ENCODE data around the gene SPINK6.

Gene SPINK6, protein sequence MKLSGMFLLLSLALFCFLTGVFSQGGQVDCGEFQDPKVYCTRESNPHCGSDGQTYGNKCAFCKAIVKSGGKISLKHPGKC

DNA sequence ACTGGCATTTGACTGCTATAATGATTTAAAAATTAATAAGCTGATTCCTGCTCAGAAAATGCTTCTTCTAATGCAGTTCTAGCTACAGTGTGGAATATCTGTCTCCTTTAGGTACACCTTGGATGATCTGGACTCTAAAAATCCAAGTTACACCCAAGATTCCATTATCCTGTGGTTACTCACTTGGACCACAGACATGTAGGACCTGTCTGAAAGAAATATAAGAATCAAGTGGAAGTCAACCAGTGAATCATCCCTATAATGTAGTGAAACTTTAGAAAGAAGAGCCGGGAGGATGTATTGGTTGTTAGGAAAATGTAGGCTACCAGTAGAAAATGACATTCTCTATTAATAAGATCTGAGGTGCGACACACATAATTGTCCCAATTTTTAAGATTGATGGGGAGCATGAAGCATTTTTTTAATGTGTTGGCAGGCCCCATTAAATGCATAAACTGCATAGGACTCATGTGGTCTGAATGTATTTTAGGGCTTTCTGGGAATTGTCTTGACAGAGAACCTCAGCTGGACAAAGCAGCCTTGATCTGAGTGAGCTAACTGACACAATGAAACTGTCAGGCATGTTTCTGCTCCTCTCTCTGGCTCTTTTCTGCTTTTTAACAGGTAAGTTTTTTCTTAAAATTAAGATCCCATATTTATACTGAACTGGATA lies at the start of gene SPINK6:
Gene SPINK6, plus strand, starts transcription at position 512 of the 673 bp plus-strand sequence. Its CDS starts 55 bp downstream, at position 567.
- DNase-seq (ENCODE audit: low spot score): peak; percentile 36

GRCh38 chr5:148156609-148157008 lies 46.2 kb upstream of the SPINK6 start:
- DNase-seq (ENCODE audit: low spot score): no peak

- DNase-seq (ENCODE audit: low spot score): no peak
Measured at GRCh38 chr5:148162038-148162437, 40.8 kb upstream of the SPINK6 start.

DNA sequence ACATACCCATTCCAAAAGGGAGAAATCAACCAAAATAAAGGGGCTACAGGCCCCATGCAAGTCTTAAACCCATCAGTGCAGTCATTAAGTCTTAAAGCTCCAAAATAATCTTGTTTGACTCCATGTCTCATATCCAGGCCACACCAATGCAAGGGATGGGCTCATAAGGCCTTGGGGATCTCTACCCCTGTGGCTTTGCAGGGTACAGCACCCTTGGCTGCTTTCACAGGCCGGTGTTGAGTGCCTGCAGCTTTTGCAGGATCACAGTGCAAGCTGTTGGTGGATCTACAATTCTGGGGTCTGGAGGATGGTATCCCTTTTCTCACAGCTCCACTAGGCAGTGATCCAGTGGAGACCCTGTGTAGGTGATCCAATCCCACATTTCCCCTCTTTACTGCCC lies 39.5 kb upstream of the SPINK6 start:
- DNase-seq (ENCODE audit: low spot score): no peak

- DNase-seq (ENCODE audit: low spot score): no peak
Measured at GRCh38 chr5:148166550-148167283, 36.1 kb upstream of the SPINK6 start.

DNA sequence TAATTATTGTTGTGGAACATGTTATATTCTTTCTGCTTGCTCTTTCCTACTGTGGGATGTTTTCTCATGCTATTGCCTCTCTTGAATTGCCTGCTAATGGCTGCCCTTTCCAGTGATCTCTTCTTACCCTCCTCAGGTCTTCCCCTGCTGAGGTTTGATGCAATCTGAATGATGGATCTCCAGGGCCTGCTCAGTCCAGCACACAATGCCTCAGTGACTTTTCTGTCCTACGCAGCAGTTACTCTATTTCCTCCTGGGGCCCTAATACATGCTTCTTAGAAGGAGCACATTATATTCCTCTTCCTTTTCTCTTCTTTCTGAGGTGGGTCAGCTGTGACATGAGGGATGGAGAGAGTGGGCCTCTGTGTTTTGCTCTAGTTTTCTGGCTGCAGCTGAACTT lies 34.6 kb upstream of the SPINK6 start, which contains the start of gene SPINK14:
Gene SPINK14, plus strand, starts transcription at position 301 of the 400 bp plus-strand sequence. CDS start 1,187 bp downstream, outside the sequence.
- no peak for DNase-seq (ENCODE audit: low spot score)

GRCh38 chr5:148172377-148172776 lies 30.5 kb upstream of the SPINK6 start:
- DNase-seq (ENCODE audit: low spot score): no peak

- DNase-seq (ENCODE audit: low spot score): no peak
Measured at GRCh38 chr5:148176480-148176879, 26.4 kb upstream of the SPINK6 start.

GRCh38 chr5:148177207-148177606 lies 25.6 kb upstream of the SPINK6 start:
- no peak for DNase-seq (ENCODE audit: low spot score)

DNA sequence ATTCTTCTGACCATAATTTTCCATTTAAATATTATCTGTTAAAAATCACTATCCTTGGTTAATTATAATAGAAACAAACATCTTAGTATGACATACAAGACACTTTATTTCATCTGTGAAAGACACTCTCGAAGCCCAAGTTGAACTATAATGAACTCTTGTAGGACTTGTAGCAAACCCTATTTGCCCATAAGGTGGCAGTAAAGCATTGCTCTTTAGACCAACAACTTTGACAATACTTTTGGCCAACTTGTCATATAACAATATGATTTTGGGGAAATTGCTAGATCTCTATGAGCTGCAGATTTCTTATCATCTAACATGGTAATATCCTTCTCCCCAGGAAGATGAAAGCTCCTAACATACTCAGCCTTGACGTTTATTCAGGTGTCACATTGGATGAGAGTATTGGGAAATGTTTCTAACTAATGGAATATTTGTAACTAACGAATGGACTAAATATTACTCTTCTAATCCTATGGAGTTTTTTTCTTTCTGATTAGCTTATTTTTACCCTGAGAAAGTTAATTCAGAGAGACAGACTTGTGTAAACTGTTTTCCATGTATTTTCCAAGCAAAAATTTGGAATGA lies 23.5 kb upstream of the SPINK6 start:
- DNase-seq (ENCODE audit: low spot score): peak; percentile 81

DNA sequence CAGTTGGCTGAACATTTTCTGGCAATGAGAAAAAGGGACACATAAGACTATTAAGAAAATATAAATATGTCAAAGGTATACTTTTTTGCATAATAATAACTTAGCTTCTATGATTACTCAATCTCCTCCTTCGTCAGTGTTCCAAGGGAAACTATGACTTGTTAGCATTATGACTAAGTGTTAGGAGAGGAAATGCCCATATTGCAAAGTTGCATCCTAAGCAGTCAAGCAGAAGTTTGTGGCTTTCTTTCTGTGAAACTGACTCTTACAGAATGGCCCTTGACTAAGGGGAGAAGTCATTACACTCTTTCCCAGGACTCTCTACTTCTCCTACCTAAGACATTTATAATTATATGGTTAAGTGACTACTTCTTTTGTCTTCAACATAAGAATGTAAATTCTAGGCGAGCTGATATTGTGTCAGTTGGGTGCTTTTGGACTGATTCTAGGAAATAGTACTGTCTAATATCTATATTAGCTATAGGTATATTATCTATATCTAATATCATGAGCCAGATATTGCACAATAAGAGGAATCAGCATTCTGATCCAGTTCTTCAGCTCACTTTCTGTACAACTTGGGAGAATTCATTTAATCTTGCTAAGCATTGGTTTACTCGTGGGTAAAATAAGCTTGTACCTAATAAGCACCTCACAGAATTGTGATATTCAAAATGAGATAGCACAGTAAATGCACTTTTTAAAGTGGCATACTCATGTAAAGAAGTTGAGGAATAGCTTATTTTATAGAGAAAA lies 16.4 kb upstream of the SPINK6 start:
- peak; percentile 47 for DNase-seq (ENCODE audit: low spot score)

DNA sequence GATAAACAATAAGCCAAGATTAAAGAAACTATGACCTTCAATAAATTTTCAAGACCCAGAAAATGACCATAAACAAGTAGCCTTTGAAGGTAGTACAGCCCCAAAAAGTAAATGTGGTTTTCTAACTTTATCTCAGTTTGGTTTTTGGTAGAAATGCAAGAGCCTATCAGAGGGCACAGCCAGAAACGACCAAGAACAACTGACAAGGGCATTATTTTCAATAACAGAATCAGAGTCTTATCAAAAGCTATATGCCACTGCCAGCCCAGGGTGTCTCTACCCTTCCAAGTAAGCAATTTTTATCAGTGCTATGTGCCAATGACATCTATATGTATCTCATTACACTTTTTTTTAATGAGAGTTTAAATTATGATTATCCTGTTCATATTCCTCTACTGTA lies 11.8 kb upstream of the SPINK6 start:
- no peak for DNase-seq (ENCODE audit: low spot score)

GRCh38 chr5:148193202-148193601 lies 9.6 kb upstream of the SPINK6 start:
- no peak for DNase-seq (ENCODE audit: low spot score)

DNA sequence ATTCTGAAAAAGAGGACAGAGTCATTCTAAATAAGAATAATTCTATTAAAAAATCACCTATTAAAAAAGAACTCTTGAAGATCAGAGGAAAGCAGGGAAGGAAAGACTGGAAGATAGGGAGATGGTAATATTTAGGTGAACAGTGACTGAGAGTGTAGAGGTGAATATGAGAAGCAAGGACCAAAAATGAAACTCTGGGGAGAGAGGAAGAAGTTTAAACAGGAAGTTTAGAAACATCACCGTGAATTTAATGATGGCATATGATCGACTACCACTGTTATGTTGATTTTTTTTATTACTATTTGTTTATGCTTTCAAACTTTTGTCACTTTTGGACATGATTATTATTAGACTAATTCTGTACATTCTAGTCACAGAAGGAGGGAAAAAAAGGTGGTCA lies 1.7 kb upstream of the SPINK6 start:
- no peak for DNase-seq (ENCODE audit: low spot score)

- DNase-seq (ENCODE audit: low spot score): peak; percentile 40
Measured at GRCh38 chr5:148205044-148205806, 2.4 kb downstream of the SPINK6 start.

DNA sequence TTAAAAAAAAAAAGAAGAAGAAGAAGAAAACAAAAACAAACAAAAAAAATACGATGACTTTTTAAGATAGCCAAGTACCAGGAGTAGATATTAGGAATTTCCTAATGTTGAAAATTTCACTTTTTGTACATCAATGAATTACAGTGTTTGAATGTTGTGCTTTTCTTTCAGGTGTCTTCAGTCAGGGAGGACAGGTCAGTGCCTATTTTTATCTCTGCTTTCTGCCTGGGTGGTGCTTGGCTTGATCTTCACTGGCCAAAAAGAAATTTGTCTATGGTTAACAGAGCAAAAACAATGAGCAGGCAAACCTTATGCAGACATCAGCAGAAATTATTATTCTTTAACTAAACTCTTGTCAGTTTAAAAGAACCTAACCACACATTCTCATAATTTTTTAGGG lies 3.0 kb downstream of the SPINK6 start:
- DNase-seq (ENCODE audit: low spot score): no peak

DNA sequence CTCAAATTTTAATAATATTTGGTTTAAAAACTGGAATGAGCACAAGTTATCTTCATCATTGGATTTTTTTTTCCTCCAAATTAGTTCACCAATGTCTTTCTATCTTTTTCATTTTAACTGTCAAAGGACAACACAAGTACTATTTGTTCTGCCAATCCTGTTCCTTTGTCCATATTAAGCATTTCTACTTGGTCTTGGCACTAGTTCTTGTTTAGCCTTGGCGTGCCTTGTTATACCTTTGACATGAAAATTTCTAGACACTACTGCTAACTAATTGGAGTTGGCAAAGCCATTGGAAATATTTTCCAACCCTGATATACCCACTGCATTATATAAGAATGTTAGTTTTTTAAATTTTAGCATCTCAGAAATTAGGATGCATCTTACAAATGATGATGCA lies 3.8 kb downstream of the SPINK6 start:
- no peak for DNase-seq (ENCODE audit: low spot score)

DNA sequence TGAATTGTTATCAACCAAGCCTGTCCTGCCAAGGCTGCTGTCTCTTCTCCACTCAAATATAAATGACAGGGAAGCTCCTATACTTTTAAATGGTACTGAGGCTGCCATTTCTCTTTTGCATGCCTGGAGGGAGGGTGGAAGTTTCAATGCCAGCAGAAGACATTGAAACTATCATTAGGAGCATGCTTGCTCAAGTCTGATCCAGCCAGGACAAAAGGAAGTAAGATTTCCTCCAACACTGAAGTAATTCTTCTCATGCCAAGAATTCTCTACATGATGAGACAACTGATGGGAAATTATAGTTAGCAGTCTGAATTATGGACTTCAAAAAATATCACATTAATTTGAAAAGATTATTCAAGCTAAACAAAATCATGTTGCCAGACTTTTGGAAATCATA lies 5.4 kb downstream of the SPINK6 start:
- no peak for DNase-seq (ENCODE audit: low spot score)

DNA sequence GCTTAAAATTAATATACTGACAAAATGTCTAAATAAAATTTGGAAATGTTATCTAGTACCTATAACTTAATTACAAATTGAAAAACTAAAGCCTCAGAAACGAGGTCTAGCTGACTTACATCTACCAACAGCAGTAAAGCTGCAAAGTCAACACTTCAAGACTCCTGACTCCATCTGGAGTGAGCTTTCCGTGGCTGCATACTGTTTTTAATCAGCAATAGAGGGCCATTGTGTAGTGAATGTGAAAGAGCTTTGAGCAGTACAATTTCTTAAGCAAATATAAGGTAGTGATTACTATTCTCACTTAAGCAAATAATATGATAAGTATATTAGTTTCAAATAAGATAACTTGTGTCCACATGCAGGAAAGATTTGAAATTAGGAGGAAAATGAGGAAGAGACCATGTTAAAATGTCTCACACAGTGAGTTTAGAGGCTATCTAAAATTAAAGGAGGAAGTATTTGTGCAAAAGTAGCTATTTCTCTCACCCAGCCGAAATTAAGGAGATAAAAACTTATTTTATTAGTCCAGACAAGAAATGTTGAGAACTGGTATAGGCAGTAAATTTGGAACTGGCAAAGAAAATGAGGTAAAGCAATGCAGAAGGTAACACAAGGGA lies 6.4 kb downstream of the SPINK6 start:
- no peak for DNase-seq (ENCODE audit: low spot score)

DNA sequence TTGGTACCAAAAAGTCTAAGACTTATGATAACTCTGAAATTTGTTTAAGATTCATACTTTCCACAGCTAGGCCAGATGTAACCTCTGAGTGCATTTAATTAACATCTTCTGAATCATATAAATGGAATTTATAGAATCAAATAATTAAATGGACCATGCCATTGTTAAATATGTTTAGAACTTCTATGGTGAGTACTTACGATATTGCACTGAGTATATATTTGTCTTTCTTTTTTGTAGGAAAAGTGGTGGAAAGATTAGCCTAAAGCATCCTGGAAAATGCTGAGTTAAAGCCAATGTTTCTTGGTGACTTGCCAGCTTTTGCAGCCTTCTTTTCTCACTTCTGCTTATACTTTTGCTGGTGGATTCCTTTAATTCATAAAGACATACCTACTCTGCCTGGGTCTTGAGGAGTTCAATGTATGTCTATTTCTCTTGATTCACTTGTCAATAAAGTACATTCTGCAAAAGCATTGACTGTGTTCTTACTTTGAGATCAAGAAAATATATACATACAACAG lies 11.9 kb downstream of the SPINK6 start:
- DNase-seq (ENCODE audit: low spot score): no peak

- DNase-seq (ENCODE audit: low spot score): no peak
Measured at GRCh38 chr5:148221508-148221907, 18.7 kb downstream of the SPINK6 start.
